Measurements from ENCODE around the gene SRP68.
"Not testable (repeated sequence)": the region's sequence is repeated elsewhere in the genome, so short reads cannot be mapped to it uniquely, and the experiment has no call there.

SRP68 gene

GRCh38 chr17:76089680-76090516, 17.6 kb upstream of the SRP68 start:
- DNase-seq (ENCODE audit: low read depth, low spot score), result no peak

- DNase-seq (ENCODE audit: low read depth, low spot score), result no peak
Observed at GRCh38 chr17:76088868-76089576, 16.7 kb upstream of the SRP68 start.

- DNase-seq (ENCODE audit: low read depth, low spot score), result no peak
Observed at GRCh38 chr17:76088041-76088867, 15.9 kb upstream of the SRP68 start.

- no peak for DNase-seq (ENCODE audit: low read depth, low spot score)
Observed at GRCh38 chr17:76087531-76087930, 15.2 kb upstream of the SRP68 start.

- no peak for DNase-seq (ENCODE audit: low read depth, low spot score)
Observed at GRCh38 chr17:76086384-76086783, 14.1 kb upstream of the SRP68 start.

GRCh38 chr17:76085731-76086366, 13.5 kb upstream of the SRP68 start:
- no peak for DNase-seq (ENCODE audit: low read depth, low spot score)

- no peak for DNase-seq (ENCODE audit: low read depth, low spot score)
Observed at GRCh38 chr17:76085066-76085730, 12.9 kb upstream of the SRP68 start.

GRCh38 chr17:76083536-76084182, 11.3 kb upstream of the SRP68 start:
- DNase-seq (ENCODE audit: low read depth, low spot score), result no peak

GRCh38 chr17:76082326-76083251, 10.3 kb upstream of the SRP68 start:
- DNase-seq (ENCODE audit: low read depth, low spot score), result no peak

- no peak for DNase-seq (ENCODE audit: low read depth, low spot score)
Observed at GRCh38 chr17:76081295-76082210, 9.2 kb upstream of the SRP68 start.

- no peak for DNase-seq (ENCODE audit: low read depth, low spot score)
Observed at GRCh38 chr17:76080768-76081287, 8.5 kb upstream of the SRP68 start.

- DNase-seq (ENCODE audit: low read depth, low spot score), result no peak
Observed at GRCh38 chr17:76079956-76080767, 7.8 kb upstream of the SRP68 start.

- no peak for DNase-seq (ENCODE audit: low read depth, low spot score)
Observed at GRCh38 chr17:76079535-76079955, 7.2 kb upstream of the SRP68 start.

- no peak for DNase-seq (ENCODE audit: low read depth, low spot score)
Observed at GRCh38 chr17:76078860-76079534, 6.7 kb upstream of the SRP68 start, which contains the start of gene ZACN. Gene ZACN, plus strand, starts transcription at chr17:76079182. Its CDS starts 83 bp downstream, at chr17:76079265.

GRCh38 chr17:76078370-76078769, 6.1 kb upstream of the SRP68 start:
- DNase-seq (ENCODE audit: low read depth, low spot score), result not testable (repeated sequence)

- DNase-seq (ENCODE audit: low read depth, low spot score), result no peak
Observed at GRCh38 chr17:76077584-76078110, 5.3 kb upstream of the SRP68 start.
